ENCODE results near the gene MED16. TPM values are rescaled to one million over a fixed set of nuclear protein-coding genes. Genes with fewer than 3 reads are reported as not detected.

The MED16 gene
- total and polyA plus RNA-seq, 12 donors, result 5.3 to 139 (median 62.6) TPM

GRCh38 chr19:870314-870713 is 22.7 kb downstream of the MED16 start:
- Histone ChIP-seq H3K4me1 (replicated peaks in 1 of 2) (peaks cover 12 to 18% of the 10 kb centered on the region in 2 donors), H3K27me3 (no peaks in the 10 kb centered on the region), H3K4me3 (no peak overlapping the region), H3K27ac (peak overlapping the region in 2 of 5 donors; percentile 87 to 91), H3K36me3 (replicated peaks in 1 of 2) (peaks cover 0 to 36% of the 10 kb centered on the region in 2 donors), H3K9me3 (replicated peaks in 1 of 3) (no peaks in the 10 kb centered on the region)
- TF ChIP-seq CTCF (IDR thresholded peaks at IDR 0.05) (no peak), POLR2A (IDR thresholded peaks at IDR 0.05) (no peak)
- WGBS, 4 donors, result 88 to 97% (median 92%) methylated on average over 8 of the region's 8 CpGs
- DNase-seq, result no peak
- intact Hi-C loops (cut with DNase I), result no loop called here

GRCh38 chr19:869245-870177 is 23.5 kb downstream of the MED16 start:
- intact Hi-C loops (cut with DNase I), result loop anchor here in 1 of 2 donors (5.0 kb wide), 1 partner anchor 113 kb away; the partner anchor contains the start of gene WDR18
- Histone ChIP-seq H3K4me3 (no peak overlapping the region), H3K36me3 (replicated peaks in 1 of 2) (peaks cover 0 to 31% of the 10 kb centered on the region in 2 donors), H3K9me3 (replicated peaks in 1 of 3) (no peaks in the 10 kb centered on the region), H3K27me3 (no peaks in the 10 kb centered on the region), H3K27ac (peak overlapping the region; percentile 46 to 91 (median 70)), H3K4me1 (replicated peaks in 1 of 2) (peaks cover 12 to 18% of the 10 kb centered on the region in 2 donors)
- DNase-seq, result peak; percentile 61 to 88 (median 79)
- TF ChIP-seq POLR2A (IDR thresholded peaks at IDR 0.05) (no peak), CTCF (IDR thresholded peaks at IDR 0.05) (no peak)
- 50 to 60% (median 56%) methylated on average over 15 to 29 of the region's 29 CpGs for WGBS, 4 donors

GRCh38 chr19:868458-869244 is 24.3 kb downstream of the MED16 start:
- Histone ChIP-seq H3K27ac (peak overlapping the region in 4 of 5 donors; percentile 63 to 91 (median 78)), H3K4me1 (replicated peaks in 1 of 2) (peaks cover 12 to 19% of the 10 kb centered on the region in 2 donors), H3K4me3 (no peak overlapping the region), H3K9me3 (replicated peaks in 1 of 3) (no peaks in the 10 kb centered on the region), H3K27me3 (no peaks in the 10 kb centered on the region), H3K36me3 (replicated peaks in 1 of 2) (peaks cover 0 to 25% of the 10 kb centered on the region in 2 donors)
- intact Hi-C loops (cut with DNase I), result loop anchor here in 1 of 2 donors (5.0 kb wide), 1 partner anchor 114 kb away; the partner anchor contains the start of gene WDR18
- peak in 1 of 7 donors; percentile 24 for DNase-seq
- 80 to 91% (median 89%) methylated on average over 16 to 34 of the region's 34 CpGs for WGBS, 4 donors
- TF ChIP-seq POLR2A (IDR thresholded peaks at IDR 0.05) (no peak), CTCF (IDR thresholded peaks at IDR 0.05) (no peak)

Data from adrenal gland (tissue), 12 donors.